Esophagus muscularis mucosa (tissue), 3 donors: ENCODE results near the gene RPS21.

ENCODE experiments used
- CTCF ChIP-seq, 3 experiments: fragments of 200-600 bp in 2 of 3; fragments of 450-650 bp in 1 of 3; sonication (generic) in 2 of 3; IDR thresholded peaks; one replicate each; pipeline ENCODE4 v1.5.1; 2017 to 2019; ENCODE audit warnings: antibody characterized with exemption in 3 of 3, mild to moderate bottlenecking in 2 of 3, moderate library complexity in 1 of 3
- EP300 ChIP-seq: sonication (generic); formaldehyde crosslinking; IDR thresholded peaks from one replicate; pipeline ENCODE4 v1.6.1; 2017; ENCODE audit warnings: antibody characterized with exemption

DNA sequence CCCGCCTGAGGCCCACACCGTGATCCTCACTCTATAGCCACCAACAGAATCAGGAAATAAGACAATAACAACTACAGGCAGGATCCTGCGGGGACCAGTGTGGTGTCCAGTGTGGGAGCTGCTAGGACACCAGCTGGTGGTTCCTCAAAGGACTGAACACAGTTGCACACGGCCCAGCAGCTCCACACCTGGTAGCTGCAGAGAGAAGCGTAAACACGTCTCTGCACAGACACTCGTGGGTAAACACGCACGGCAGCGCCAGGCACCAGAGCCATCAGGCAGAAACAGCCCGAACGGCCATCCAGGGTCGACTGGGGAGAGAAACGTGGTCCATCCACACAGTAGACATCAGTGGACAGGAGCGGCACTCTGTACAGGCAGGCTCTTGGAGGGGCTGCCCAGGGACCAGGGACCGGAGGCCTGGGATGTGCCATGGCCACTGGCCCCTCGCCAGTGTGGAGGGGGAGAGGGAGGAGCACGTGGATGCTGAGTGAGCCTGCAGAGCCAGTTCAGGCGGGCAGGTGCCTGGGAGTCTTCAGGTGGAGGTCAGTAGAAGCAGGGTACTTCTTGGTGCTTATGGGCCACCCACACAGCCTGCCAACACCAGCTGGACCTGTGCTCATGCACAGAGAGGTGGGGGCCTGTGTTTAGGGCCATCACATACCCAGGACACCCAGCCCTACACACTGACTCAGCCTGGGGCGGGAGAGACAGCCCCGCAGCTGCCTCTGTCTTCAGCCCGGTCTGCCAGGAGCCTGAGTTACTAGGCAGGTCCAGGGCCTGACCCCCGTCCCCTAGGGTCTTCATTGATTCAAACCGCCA lies 12.4 kb upstream of the RPS21 start:
- no peak for TF ChIP-seq CTCF (IDR thresholded peaks at IDR 0.05)
- TF ChIP-seq EP300, result no peak
